Subcutaneous abdominal adipose tissue (tissue), 5 donors: ENCODE data around the gene ERC2.

Experiments
- H3K27ac ChIP-seq: one replicate; pipeline ENCODE4 v1.7.0; 2013; ENCODE audit warnings: low read depth, mild to moderate bottlenecking, inconsistent platforms, low read length, moderate library complexity
- H3K27me3 ChIP-seq, 5 donors: one replicate each; pipeline ENCODE4 v1.7.0; 2013; ENCODE audit warnings: low read length in 5 of 5, inconsistent platforms in 1 of 5; ENCODE audit not compliant: control insufficient read depth in 5 of 5, insufficient read depth in 4 of 5
- H3K36me3 ChIP-seq, 5 donors: one replicate each; pipeline ENCODE4 v1.7.0; 2013; ENCODE audit warnings: low read length in 5 of 5; ENCODE audit not compliant: control insufficient read depth in 5 of 5, insufficient read depth in 5 of 5
- H3K4me1 ChIP-seq, 5 donors: one replicate each; pipeline ENCODE4 v1.7.0; 2013; ENCODE audit warnings: low read length in 5 of 5, mild to moderate bottlenecking in 3 of 5, moderate library complexity in 1 of 5; ENCODE audit not compliant: control insufficient read depth in 5 of 5, insufficient read depth in 5 of 5
- H3K4me3 ChIP-seq, 5 donors: one replicate each; pipeline ENCODE4 v1.7.0; 2013; ENCODE audit warnings: low read length in 5 of 5, low read depth in 1 of 5
- H3K9ac ChIP-seq, 5 donors: one replicate each; pipeline ENCODE4 v1.7.0; 2013; ENCODE audit warnings: low read length in 5 of 5, mild to moderate bottlenecking in 4 of 5, moderate library complexity in 3 of 5
- H3K9me3 ChIP-seq, 5 donors: one replicate each; pipeline ENCODE4 v1.7.0; 2013; ENCODE audit warnings: low read length in 5 of 5; ENCODE audit not compliant: control insufficient read depth in 5 of 5
- donor health status: healthy.
- donor health status: healthy.
- donor health status: healthy.
- donor health status: healthy.
- donor health status: healthy.

Gene ERC2

DNA sequence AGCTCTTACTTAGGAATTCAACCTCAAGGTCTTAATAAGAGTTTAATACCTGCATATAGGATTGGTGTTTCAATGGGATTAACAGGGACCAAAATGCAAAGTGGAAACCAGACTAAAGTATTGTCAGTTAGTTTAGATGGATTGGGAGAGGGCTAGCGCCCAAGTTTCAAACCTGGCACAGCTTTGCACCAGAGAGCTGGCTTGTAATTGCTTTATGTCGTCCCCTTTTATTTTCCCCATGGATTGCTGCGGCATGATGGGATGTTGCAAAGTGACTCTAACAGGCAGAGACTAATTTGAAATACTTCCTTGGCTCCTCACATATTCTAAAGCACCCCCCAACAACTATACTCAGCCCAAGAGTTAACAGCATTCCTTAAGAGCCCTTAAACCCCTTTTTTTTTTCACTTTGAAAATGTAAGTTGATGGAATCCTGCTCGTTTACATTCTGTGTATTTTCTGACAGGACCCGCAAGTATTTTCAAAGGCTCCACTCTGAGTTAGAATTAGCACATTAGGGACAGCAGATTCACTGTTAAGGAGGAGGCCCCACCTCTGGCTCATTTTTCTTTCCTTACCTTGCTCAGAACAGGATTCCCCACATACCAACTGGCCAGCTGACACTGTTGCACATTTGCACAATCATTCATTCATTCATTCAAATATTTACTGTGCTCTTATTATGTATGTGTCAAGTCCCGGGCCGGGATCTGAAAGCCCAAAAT is 214.2 kb downstream of the ERC2 start:
- H3K36me3 ChIP-seq, result no peaks in the 10 kb centered on the region
- H3K9me3 ChIP-seq, result no peaks in the 10 kb centered on the region
- H3K9ac ChIP-seq, result no peak overlapping the region
- H3K4me1 ChIP-seq, result no peaks in the 10 kb centered on the region
- H3K27ac ChIP-seq, result no peak overlapping the region
- H3K27me3 ChIP-seq, result no peaks in the 10 kb centered on the region
- H3K4me3 ChIP-seq, result no peak overlapping the region

DNA sequence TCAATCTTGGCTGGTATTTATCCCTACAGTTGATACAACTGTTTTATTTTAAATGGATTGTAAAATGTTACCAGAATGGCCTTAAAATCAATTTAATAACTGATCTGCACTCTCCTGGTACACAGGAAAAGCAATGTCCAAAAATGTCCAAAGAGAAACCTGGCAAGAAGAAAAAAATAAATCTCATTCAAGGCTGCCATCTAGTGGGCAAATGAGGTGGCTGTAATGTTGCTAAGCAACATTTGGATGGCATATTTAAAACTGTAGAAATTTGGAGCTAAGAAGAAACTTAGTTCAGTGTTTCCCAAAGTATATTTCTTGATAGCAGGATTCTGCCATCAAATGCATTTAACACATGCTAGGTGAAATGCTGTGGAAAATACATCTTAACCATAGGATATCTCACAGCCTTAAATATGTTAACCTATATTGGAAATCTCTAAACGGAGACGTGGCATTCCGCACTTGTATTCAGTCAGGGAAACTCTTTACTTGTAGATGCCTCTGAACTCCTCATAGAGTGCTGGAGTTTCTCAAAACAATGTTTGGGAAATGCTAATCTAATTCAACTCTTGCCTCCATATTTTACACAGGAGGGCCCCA is 216.8 kb downstream of the ERC2 start:
- Histone ChIP-seq H3K9ac (no peak overlapping the region), H3K36me3 (no peaks in the 10 kb centered on the region), H3K4me1 (no peaks in the 10 kb centered on the region), H3K27me3 (no peaks in the 10 kb centered on the region), H3K27ac (no peak overlapping the region), H3K4me3 (no peak overlapping the region), H3K9me3 (no peaks in the 10 kb centered on the region)

DNA sequence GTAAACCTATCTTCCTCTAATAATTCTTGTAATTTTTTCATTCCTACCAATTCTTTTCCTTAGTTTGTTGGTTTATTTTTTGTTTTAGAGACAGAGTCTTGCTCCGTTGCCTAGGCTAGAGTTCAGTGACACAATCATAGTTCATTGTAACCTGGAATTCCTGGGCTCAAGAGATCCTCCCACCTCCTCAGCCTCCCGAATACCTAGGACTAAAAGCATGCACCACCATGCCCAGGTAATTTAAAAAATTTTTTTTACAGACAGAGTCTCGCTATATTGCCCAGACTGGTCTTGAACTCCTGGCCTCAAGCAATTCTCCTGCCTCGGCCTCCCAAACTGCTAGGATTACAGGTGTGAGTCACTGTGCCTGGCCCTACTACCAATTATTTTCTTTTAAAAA is 220.2 kb downstream of the ERC2 start:
- no peaks in the 10 kb centered on the region for H3K27me3 ChIP-seq
- no peaks in the 10 kb centered on the region for H3K9me3 ChIP-seq
- no peak overlapping the region for H3K27ac ChIP-seq
- H3K9ac ChIP-seq, result no peak overlapping the region
- no peak overlapping the region for H3K4me3 ChIP-seq
- H3K36me3 ChIP-seq, result no peaks in the 10 kb centered on the region
- H3K4me1 ChIP-seq, result no peaks in the 10 kb centered on the region

DNA sequence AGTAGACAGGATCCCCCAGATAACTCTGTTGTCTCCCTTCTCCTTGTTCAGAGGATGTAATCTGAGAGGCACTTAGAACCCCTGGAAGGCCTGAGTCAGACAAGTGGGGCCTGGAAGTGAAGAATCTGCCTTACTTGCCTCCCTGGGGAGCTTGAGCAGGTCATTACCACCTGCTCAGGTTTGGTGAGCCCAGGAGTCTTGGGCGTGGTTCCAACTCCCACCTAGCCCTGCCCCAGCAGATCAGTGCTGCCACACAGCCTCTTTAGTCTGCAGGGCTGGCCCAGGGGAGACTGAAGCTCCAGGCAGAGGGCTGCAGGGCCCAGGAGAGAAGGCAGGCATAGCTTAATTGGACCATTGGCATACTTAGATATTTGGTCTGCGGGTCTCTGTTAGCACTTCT is 230.0 kb downstream of the ERC2 start:
- no peak overlapping the region for H3K9ac ChIP-seq

DNA sequence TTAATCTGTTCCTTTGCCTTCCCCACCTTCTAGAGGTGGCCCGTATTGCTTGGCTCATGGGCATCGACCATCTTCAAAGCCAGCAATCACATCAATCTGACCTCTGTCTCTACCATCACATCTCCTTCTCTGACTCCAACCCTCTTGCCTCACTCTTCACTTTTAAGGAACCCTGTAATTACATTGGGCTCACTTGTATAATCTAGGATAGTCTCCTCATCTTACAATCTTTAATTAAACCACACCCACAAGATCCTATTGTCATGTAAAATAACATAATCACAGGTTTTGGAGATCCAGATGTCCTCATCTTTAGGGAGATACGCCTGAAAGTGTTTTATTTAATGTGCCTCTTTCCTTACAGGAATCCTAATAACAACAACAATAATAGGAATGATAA is 234.5 kb downstream of the ERC2 start:
- no peaks in the 10 kb centered on the region for H3K4me1 ChIP-seq

More for the DNA sequence above, 230.0 kb downstream of the ERC2 start:
- Histone ChIP-seq H3K27me3 (no peaks in the 10 kb centered on the region), H3K4me3 (no peak overlapping the region), H3K36me3 (no peaks in the 10 kb centered on the region), H3K9me3 (no peaks in the 10 kb centered on the region), H3K27ac (no peak overlapping the region), H3K4me1 (no peaks in the 10 kb centered on the region)

DNA sequence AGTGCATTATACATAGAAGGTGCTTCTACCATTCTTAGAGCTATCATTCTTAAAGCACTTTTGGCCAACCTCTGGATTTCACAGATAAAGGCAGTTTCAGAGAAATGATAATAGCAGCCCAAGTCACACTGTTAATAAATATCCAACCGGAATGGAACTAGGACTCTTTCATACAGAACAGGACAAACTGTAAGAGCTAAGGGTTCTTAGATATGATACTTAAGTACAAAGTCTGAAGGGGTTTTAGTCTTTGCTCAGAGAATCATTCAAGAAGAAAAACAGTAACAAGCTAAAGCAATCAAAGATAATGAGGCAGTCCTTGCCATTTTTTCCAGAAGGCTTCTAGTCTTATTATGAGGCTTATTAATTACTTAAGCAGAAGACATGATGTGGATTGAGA is 239.0 kb downstream of the ERC2 start:
- H3K4me1 ChIP-seq, result no peaks in the 10 kb centered on the region
- no peaks in the 10 kb centered on the region for H3K9me3 ChIP-seq
- no peak overlapping the region for H3K9ac ChIP-seq
- H3K36me3 ChIP-seq, result no peaks in the 10 kb centered on the region
- H3K27me3 ChIP-seq, result no peaks in the 10 kb centered on the region
- H3K27ac ChIP-seq, result no peak overlapping the region
- H3K4me3 ChIP-seq, result no peak overlapping the region

More for the DNA sequence above, 234.5 kb downstream of the ERC2 start:
- Histone ChIP-seq H3K4me3 (no peak overlapping the region), H3K9me3 (no peaks in the 10 kb centered on the region), H3K9ac (no peak overlapping the region), H3K27me3 (no peaks in the 10 kb centered on the region), H3K27ac (no peak overlapping the region), H3K36me3 (no peaks in the 10 kb centered on the region)

DNA sequence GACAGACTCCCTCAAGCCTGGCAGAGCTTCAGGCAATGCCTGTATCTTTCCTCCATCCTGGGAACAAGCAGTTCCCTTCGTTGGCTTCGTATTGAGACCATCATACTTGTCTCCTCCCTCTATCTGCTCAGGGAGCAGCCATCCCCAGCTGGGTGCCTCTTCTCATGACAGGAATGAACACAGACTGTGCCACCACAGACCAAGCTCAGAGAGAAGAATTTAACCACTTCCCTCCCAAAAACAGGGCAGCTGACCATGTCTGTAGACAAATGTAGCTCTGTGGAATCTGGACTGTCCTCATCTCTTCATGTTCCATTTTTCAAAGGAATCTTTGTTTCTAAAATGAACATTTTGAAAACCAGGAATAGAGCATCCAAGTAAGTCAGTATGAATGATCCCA is 245.4 kb downstream of the ERC2 start:
- Histone ChIP-seq H3K27ac (no peak overlapping the region), H3K27me3 (no peaks in the 10 kb centered on the region), H3K36me3 (no peaks in the 10 kb centered on the region), H3K9ac (no peak overlapping the region), H3K4me1 (no peaks in the 10 kb centered on the region), H3K4me3 (no peak overlapping the region), H3K9me3 (no peaks in the 10 kb centered on the region)

DNA sequence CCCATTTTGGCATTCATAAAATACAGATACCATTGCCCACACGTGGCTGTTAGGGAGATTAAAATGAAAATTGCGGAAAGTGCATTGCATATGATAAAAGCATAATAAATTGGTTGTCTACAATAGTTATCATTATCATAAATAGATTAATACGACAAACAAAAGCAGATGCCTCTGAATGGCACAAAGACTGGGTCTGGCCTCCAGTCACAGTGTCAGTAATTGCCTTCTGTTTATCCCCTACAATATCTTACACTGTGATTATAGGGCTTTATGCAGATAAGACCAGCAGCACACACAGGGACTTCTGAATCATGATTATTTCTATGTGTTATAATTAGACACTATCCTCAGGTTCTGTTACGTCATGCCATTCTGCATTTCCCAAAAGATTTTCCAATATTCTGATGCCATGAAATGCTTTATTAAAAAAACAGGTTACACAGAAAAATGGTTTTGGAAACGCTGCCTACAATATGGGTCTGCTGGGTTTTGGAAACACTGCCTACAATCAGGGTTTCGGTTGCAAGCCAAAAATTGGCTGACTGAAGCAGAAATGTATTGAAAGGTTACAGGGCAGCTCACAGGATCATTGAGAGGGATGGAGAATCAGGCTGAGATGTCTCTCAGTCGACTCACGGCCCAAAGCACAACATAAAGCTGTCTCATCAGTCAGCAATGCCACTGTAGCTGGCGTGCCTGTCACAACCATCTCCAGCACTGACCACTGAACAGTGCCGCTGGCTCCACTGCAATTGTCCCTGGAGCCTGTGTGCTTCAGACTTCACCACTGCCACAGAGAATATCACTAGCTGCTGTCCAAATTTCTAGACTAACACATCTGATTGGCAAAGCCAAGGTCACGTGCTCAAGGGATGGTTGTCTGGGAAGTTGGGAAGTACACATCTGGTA is 248.1 kb downstream of the ERC2 start:
- H3K4me3 ChIP-seq, result no peak overlapping the region
- no peaks in the 10 kb centered on the region for H3K36me3 ChIP-seq
- H3K4me1 ChIP-seq, result no peaks in the 10 kb centered on the region
- H3K9ac ChIP-seq, result no peak overlapping the region
- H3K27ac ChIP-seq, result no peak overlapping the region
- no peaks in the 10 kb centered on the region for H3K27me3 ChIP-seq
- H3K9me3 ChIP-seq, result no peaks in the 10 kb centered on the region

DNA sequence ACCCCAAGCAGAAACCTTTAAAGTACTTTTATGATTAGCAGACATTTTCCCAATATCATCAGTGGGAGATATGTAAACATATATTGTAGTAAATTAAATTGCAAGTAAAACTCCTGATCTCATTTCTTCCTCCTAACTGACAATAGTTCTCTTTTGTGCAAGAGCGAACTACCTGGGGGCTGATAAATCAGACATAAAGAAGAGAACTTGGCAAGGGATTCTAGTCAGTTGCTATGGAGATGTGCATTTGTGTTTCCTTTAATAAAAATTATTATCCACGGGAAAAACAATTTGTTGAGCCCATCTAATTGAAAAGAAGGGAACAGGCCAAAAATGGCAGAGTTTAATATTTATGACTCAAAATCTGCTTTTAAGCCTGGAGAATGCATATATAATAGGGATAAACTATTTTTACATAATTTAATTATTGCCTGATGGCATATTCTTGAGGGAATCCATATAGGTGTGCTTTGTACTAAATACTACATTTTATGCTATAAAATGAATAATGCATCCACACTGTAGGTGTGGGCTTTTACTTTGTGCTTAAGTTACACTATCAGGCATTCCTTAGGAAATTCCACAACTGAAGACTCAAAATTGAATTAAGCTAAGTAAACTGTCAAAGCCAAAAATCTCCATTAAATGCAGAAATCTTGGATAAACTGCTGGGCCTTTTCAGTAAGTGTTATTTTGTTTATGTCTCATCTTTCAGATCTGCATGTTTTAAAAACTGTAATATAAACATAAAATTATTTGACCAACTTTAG is 258.1 kb downstream of the ERC2 start:
- no peak overlapping the region for H3K4me3 ChIP-seq
- no peaks in the 10 kb centered on the region for H3K36me3 ChIP-seq
- H3K27me3 ChIP-seq, result no peaks in the 10 kb centered on the region
- peaks cover 0 to 7% (median 4%) of the 10 kb centered on the region in 5 donors for H3K9me3 ChIP-seq
- no peak overlapping the region for H3K27ac ChIP-seq
- H3K4me1 ChIP-seq, result no peaks in the 10 kb centered on the region
- no peak overlapping the region for H3K9ac ChIP-seq
